HepG2 (cell line): ENCODE data around the gene NGF. TPM values are rescaled to one million over a fixed set of nuclear protein-coding genes. Genes with fewer than 3 reads are reported as not detected.

Experiments
- ATAC-seq: fragments of 200-7000 bp; cut with Tn5 transposase; 3 replicates; pipeline ENCODE4 v1.9.1; 2020; ENCODE audit warnings: mild to moderate bottlenecking, moderate library complexity
- BruUV-seq: library from RNA; stranded (reverse); fragments of 400-500 nt; replicated peaks from 2 replicates; lab custom pipeline; 2021; lab: Mats Ljungman, UMichigan
- CTCF ChIA-PET: fragments of 300-600 bp; formaldehyde crosslinking; extraction: SDS; loops from one replicate; lab custom pipeline; 2021; ENCODE audit warnings: low total read pairs, inconsistent platforms, low intra/inter-chr PET ratio; lab: Yijun Ruan, JAX
- POLR2A ChIA-PET: fragments of 350-600 bp; sonication (Branson Sonifier 250); formaldehyde crosslinking; loops from one replicate; lab custom pipeline; 2020; ENCODE audit warnings: antibody characterized with exemption, inconsistent platforms; lab: Yijun Ruan, JAX
- DNase-seq: peaks from one replicate; pipeline ENCODE4 v3.0.0-alpha.2; 2015; ENCODE audit warnings: low spot score
- FAIRE-seq: peaks from 3 replicates; lab custom pipeline; 2011; peaks lifted over from hg19 to GRCh38; lab: Jason Lieb, UNC
- H2AFZ ChIP-seq: one replicate; pipeline ENCODE4 v1.6.1; 2011; ENCODE audit warnings: low read length, inconsistent platforms
- H3K27ac ChIP-seq: fragments of 300-600 bp; 3 replicates; pipeline ENCODE4 v1.8.0; 2011; ENCODE audit warnings: mixed run types, mild to moderate bottlenecking, mixed read lengths, low read length, inconsistent platforms; ENCODE audit not compliant: insufficient read depth; ENCODE audit errors: extremely low read length
- H3K27me3 ChIP-seq, 2 experiments: fragments of 200-600 bp in 1 of 2; 2 replicates in 1 of 2; 3 replicates in 1 of 2; pipeline versions ENCODE4 v1.6.0 to v1.8.0; 2011; ENCODE audit warnings: low read length in 2 of 2, mild to moderate bottlenecking in 2 of 2, moderate library complexity in 2 of 2, inconsistent platforms in 1 of 2; ENCODE audit not compliant: insufficient read depth in 2 of 2, control insufficient read depth in 1 of 2
- H3K36me3 ChIP-seq, 2 experiments: fragments of 200-600 bp in 1 of 2; replicated peaks in 1 of 2; 2 replicates in 1 of 2; 3 replicates in 1 of 2; pipeline versions ENCODE4 v1.5.1 to v1.8.0; 2011; ENCODE audit warnings: low read length in 2 of 2, inconsistent platforms in 1 of 2; ENCODE audit not compliant: insufficient read depth in 2 of 2, control insufficient read depth in 1 of 2
- H3K4me1 ChIP-seq: 2 replicates; pipeline ENCODE4 v1.5.1; 2012; ENCODE audit warnings: low read length, inconsistent platforms; ENCODE audit not compliant: insufficient read depth
- H3K4me2 ChIP-seq: 2 replicates; pipeline ENCODE4 v1.6.0; 2011; ENCODE audit warnings: low read depth, low read length, inconsistent platforms
- H3K4me3 ChIP-seq, 3 experiments: fragments of 200-600 bp in 1 of 3; sonication (generic), shearing (Covaris generic) in 1 of 3; replicated peaks in 1 of 3; 2 replicates each; pipeline ENCODE4 v1.5.1; 2011 to 2016; ENCODE audit warnings: low read length in 3 of 3, inconsistent platforms in 2 of 3, low read depth in 2 of 3, mild to moderate bottlenecking in 2 of 3, control low read depth in 1 of 3, mixed read lengths in 1 of 3; ENCODE audit not compliant: insufficient read depth in 1 of 3
- H3K79me2 ChIP-seq: one replicate; pipeline ENCODE4 v1.6.1; 2011; ENCODE audit warnings: low read length, inconsistent platforms; ENCODE audit not compliant: insufficient read depth
- H3K9ac ChIP-seq: 2 replicates; pipeline ENCODE4 v1.6.0; 2011; ENCODE audit warnings: mild to moderate bottlenecking, low read depth, low read length, inconsistent platforms; ENCODE audit not compliant: insufficient read depth
- H3K9me3 ChIP-seq: 2 replicates; pipeline ENCODE4 v1.5.1; 2012; ENCODE audit warnings: mild to moderate bottlenecking, low read length
- H4K20me1 ChIP-seq: 2 replicates; pipeline ENCODE4 v1.6.0; 2011; ENCODE audit warnings: inconsistent platforms, mild to moderate bottlenecking, low read length, moderate library complexity; ENCODE audit not compliant: insufficient read depth
- CHD2 ChIP-seq: IDR thresholded peaks from 2 replicates; pipeline ENCODE4 v1.6.1; 2011; ENCODE audit warnings: low read depth, low read length, improper control_type of control experiment
- FLYWCH1 ChIP-seq: sonication (generic); formaldehyde crosslinking; IDR thresholded peaks from 2 replicates; pipeline ENCODE4 v1.8.1; 2023; ENCODE audit warnings: mild to moderate bottlenecking, missing genetic modification reagents
- KDM6A ChIP-seq: IDR thresholded peaks from 2 replicates; pipeline ENCODE4 v1.6.1; 2016; ENCODE audit warnings: low read depth
- MED13 ChIP-seq: sonication (generic); formaldehyde crosslinking; IDR thresholded peaks from 2 replicates; pipeline ENCODE4 v1.5.0; 2020; ENCODE audit warnings: missing genetic modification reagents
- MYC ChIP-seq: sonication (generic); formaldehyde crosslinking; IDR thresholded peaks from 2 replicates; pipeline ENCODE4 v1.9.0; 2021; ENCODE audit warnings: missing genetic modification reagents, borderline replicate concordance
- NCOR1 ChIP-seq: fragments of 200-600 bp; sonication (generic); IDR thresholded peaks from 2 replicates; pipeline ENCODE4 v1.7.0; 2017; ENCODE audit warnings: antibody characterized with exemption, low read length, borderline replicate concordance
- RBM39 ChIP-seq: fragments of 200-400 bp; formaldehyde crosslinking; IDR thresholded peaks from one replicate; pipeline ENCODE4 v1.6.1; 2018; ENCODE audit warnings: antibody characterized with exemption, mild to moderate bottlenecking, low read depth, low read length; ENCODE audit not compliant: poor library complexity, severe bottlenecking
- RORA ChIP-seq: sonication (generic); formaldehyde crosslinking; IDR thresholded peaks from 2 replicates; pipeline ENCODE4 v1.5.0; 2020; ENCODE audit warnings: mild to moderate bottlenecking, missing genetic modification reagents, moderate library complexity
- SMARCE1 ChIP-seq: fragments of 450-650 bp; IDR thresholded peaks from 2 replicates; pipeline ENCODE4 v1.6.1; 2017; ENCODE audit warnings: borderline replicate concordance
- TOPORS ChIP-seq: sonication (generic); formaldehyde crosslinking; IDR thresholded peaks from 2 replicates; pipeline ENCODE4 v1.8.0; 2023; ENCODE audit warnings: mild to moderate bottlenecking, missing genetic modification reagents
- TP53 ChIP-seq: sonication (generic); formaldehyde crosslinking; conservative IDR thresholded peaks from 2 replicates; pipeline ENCODE4 v1.4.0; 2020; ENCODE audit warnings: missing genetic modification reagents
- ZNF101 ChIP-seq: sonication (generic); formaldehyde crosslinking; IDR thresholded peaks from 2 replicates; pipeline ENCODE4 v1.4.0; 2020; ENCODE audit warnings: mild to moderate bottlenecking, low read depth, missing genetic modification reagents, borderline replicate concordance
- ZNF256 ChIP-seq: sonication (generic); formaldehyde crosslinking; conservative IDR thresholded peaks from 2 replicates; pipeline ENCODE4 v1.4.0; 2020; ENCODE audit warnings: missing genetic modification reagents
- ZNF816 ChIP-seq: sonication (generic); formaldehyde crosslinking; IDR thresholded peaks from 2 replicates; pipeline ENCODE4 v1.8.0; 2022; ENCODE audit warnings: missing genetic modification reagents, mild to moderate bottlenecking, borderline replicate concordance
- WGBS: methylation state at CpG from one replicate; pipeline ENCODE4 v1.1.6; 2017; ENCODE audit warnings: low lambda C conversion rate; 5-methylcytosine and 5-hydroxymethylcytosine counted together
- in situ Hi-C: cut with HindIII; loops from 2 replicates; pipeline ENCODE4 v1.10.0; 2017; ENCODE audit warnings: low pct_unique_long_range_greater_than_20kb; ENCODE audit not compliant: extremely low pct_ligation_motif_present
- intact Hi-C: fragments of 100-400 bp; cut with micrococcal nuclease; formaldehyde crosslinking; loops from one replicate; pipeline ENCODE4 v1.10.0; 2022; ENCODE audit not compliant: unreplicated experiment
- polyA plus RNA-seq, 8 experiments: library from polyadenylated mRNA; depleted of rRNA in 3 of 8; stranded (reverse) in 7 of 8; unstranded in 1 of 8; fragments of >200 nt; fragmentation: Illumina TruSeq in 4 of 8; extraction: Trizol in 4 of 8; gene quantifications; 2 replicates each; pipeline versions ENCODE4 v1.2.1 to v1.2.3, GENCODE V29; 2011 to 2016; ENCODE audit warnings: low read depth in 4 of 8, missing spikeins in 1 of 8, mixed read lengths in 1 of 8; ENCODE audit not compliant: insufficient read depth in 1 of 8
- total RNA-seq, 5 experiments: library from RNA; depleted of rRNA; stranded (reverse); fragments of >200 nt; fragmentation: Illumina TruSeq; extraction: Trizol; gene quantifications; 2 replicates each; pipeline ENCODE4 v1.2.3, GENCODE V29; 2016; ENCODE audit warnings: low read depth in 1 of 5
- TF ChIP-seq, protein P1 (sequence below): sonication (generic); formaldehyde crosslinking; IDR thresholded peaks from 2 replicates; pipeline ENCODE4 v1.4.0; 2020; ENCODE audit warnings: missing genetic modification reagents, borderline replicate concordance
- TF ChIP-seq, protein P2 (sequence below): sonication (generic); formaldehyde crosslinking; IDR thresholded peaks from 2 replicates; pipeline ENCODE4 v1.4.0; 2020; ENCODE audit warnings: mild to moderate bottlenecking, missing genetic modification reagents

Gene NGF
- total and polyA plus RNA-seq, 2 of the 13 experiments (the other 11 are each of a cell fraction or from before 2014, with no cell fraction given): not detected

DNA sequence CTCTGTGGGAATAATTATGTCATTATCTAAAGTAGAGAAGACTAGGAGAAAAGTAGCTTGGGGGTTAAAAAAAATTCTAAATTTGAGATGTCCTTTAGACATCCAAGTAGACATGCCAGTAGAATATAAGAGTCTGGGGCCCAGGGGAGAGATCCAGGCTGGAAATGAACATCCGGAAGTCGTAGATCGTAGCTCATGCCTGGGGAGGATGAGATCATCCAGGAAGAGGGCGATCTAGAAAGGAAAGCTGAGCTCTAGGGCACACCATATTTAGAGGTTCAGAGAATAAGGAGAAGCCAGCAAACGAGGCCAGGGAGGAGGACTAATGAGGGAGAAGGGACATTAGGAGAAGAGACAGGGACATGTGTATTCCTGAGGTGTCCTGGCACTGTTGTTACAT lies 12.2 kb downstream of the NGF start:
- 28% methylated on average over 5 of the region's 5 CpGs for WGBS
- FAIRE-seq: no peak
- ChIA-PET CTCF (no interaction called here), POLR2A (no interaction called here)
- H2AFZ ChIP-seq: no peak overlapping the region
- H3K4me2 ChIP-seq: no peak overlapping the region
- no peaks in the 10 kb centered on the region for H3K79me2 ChIP-seq
- ATAC-seq: no peak
- BruUV-seq: no TSS peak
- H4K20me1 ChIP-seq: no peaks in the 10 kb centered on the region
- H3K36me3 ChIP-seq: no peaks in the 10 kb centered on the region
- no peak overlapping the region for H3K27ac ChIP-seq
- no peak for TF ChIP-seq RORA (CRISPR knock-in tag)
- no peak for TF ChIP-seq TP53
- no peak for TF ChIP-seq FLYWCH1
- no peak for TF ChIP-seq ZNF816 (CRISPR knock-in tag)
- no peak for TF ChIP-seq NCOR1
- TF ChIP-seq CHD2: no peak
- TF ChIP-seq, protein P1, sequence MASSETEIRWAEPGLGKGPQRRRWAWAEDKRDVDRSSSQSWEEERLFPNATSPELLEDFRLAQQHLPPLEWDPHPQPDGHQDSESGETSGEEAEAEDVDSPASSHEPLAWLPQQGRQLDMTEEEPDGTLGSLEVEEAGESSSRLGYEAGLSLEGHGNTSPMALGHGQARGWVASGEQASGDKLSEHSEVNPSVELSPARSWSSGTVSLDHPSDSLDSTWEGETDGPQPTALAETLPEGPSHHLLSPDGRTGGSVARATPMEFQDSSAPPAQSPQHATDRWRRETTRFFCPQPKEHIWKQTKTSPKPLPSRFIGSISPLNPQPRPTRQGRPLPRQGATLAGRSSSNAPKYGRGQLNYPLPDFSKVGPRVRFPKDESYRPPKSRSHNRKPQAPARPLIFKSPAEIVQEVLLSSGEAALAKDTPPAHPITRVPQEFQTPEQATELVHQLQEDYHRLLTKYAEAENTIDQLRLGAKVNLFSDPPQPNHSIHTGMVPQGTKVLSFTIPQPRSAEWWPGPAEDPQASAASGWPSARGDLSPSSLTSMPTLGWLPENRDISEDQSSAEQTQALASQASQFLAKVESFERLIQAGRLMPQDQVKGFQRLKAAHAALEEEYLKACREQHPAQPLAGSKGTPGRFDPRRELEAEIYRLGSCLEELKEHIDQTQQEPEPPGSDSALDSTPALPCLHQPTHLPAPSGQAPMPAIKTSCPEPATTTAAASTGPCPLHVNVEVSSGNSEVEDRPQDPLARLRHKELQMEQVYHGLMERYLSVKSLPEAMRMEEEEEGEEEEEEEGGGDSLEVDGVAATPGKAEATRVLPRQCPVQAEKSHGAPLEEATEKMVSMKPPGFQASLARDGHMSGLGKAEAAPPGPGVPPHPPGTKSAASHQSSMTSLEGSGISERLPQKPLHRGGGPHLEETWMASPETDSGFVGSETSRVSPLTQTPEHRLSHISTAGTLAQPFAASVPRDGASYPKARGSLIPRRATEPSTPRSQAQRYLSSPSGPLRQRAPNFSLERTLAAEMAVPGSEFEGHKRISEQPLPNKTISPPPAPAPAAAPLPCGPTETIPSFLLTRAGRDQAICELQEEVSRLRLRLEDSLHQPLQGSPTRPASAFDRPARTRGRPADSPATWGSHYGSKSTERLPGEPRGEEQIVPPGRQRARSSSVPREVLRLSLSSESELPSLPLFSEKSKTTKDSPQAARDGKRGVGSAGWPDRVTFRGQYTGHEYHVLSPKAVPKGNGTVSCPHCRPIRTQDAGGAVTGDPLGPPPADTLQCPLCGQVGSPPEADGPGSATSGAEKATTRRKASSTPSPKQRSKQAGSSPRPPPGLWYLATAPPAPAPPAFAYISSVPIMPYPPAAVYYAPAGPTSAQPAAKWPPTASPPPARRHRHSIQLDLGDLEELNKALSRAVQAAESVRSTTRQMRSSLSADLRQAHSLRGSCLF (CRISPR knock-in tag): no peak
- no peak for TF ChIP-seq MED13 (CRISPR knock-in tag)
- TF ChIP-seq, protein P2, sequence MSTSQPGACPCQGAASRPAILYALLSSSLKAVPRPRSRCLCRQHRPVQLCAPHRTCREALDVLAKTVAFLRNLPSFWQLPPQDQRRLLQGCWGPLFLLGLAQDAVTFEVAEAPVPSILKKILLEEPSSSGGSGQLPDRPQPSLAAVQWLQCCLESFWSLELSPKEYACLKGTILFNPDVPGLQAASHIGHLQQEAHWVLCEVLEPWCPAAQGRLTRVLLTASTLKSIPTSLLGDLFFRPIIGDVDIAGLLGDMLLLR (CRISPR knock-in tag): no peak
- TF ChIP-seq SMARCE1: no peak
- TF ChIP-seq KDM6A (CRISPR knock-in tag): no peak
- no peak for TF ChIP-seq ZNF101 (CRISPR knock-in tag)
- no peak for TF ChIP-seq MYC
- no peak for TF ChIP-seq ZNF256 (CRISPR knock-in tag)
- TF ChIP-seq RBM39: no peak
- TF ChIP-seq TOPORS (CRISPR knock-in tag): no peak
- intact Hi-C loops (no loop called here), in situ Hi-C loops (no loop called here)
- DNase-seq: no peak
- H3K9me3 ChIP-seq: no peaks in the 10 kb centered on the region
- H3K4me3 ChIP-seq: no peak overlapping the region
- no peaks in the 10 kb centered on the region for H3K27me3 ChIP-seq
- no peak overlapping the region for H3K9ac ChIP-seq
- no peaks in the 10 kb centered on the region for H3K4me1 ChIP-seq
